ENCODE measurements around the gene C20orf202.

The C20orf202 gene

GRCh38 chr20:1184260-1184637, 19.0 kb upstream of the C20orf202 start:
- H3K4me3 ChIP-seq (ENCODE audit: low read depth, low read length): peak overlapping the region; percentile 60; the same call in 1 of the 2 replicates
- H3K9me3 ChIP-seq (ENCODE audit: control insufficient read depth, insufficient read depth, low read length): no peaks in the 10 kb centered on the region
- H3K36me3 ChIP-seq (ENCODE audit: control insufficient read depth, insufficient read depth, low read length): no peaks in the 10 kb centered on the region
- no peak overlapping the region for H3K27ac ChIP-seq (ENCODE audit: low read depth, low read length)
- H3K9ac ChIP-seq (ENCODE audit: low read depth, low read length): no peak overlapping the region
- peaks cover 24% of the 10 kb centered on the region for H3K4me1 ChIP-seq (ENCODE audit: control insufficient read depth, insufficient read depth, low read length)
- H3K27me3 ChIP-seq (ENCODE audit: control insufficient read depth, insufficient read depth, low read length): peaks cover 48% of the 10 kb centered on the region

GRCh38 chr20:1184638-1185315, 18.5 kb upstream of the C20orf202 start, which contains the start of gene TMEM74B:
TMEM74B (minus strand) TSS chr20:1184981; CDS start chr20:1183801, 1,180 bp downstream.
- Histone ChIP-seq H3K9ac (ENCODE audit: low read depth, low read length) (no peak within 1 kb of the TSS), H3K4me3 (ENCODE audit: low read depth, low read length) (peak within 1 kb of the TSS; percentile 60), H3K27ac (ENCODE audit: low read depth, low read length) (no peak within 1 kb of the TSS), H3K36me3 (ENCODE audit: control insufficient read depth, insufficient read depth, low read length) (no peaks in the 10 kb centered on the region), H3K27me3 (ENCODE audit: control insufficient read depth, insufficient read depth, low read length) (peaks cover 48% of the 10 kb centered on the region), H3K4me1 (ENCODE audit: control insufficient read depth, insufficient read depth, low read length) (peaks cover 24% of the 10 kb centered on the region), H3K9me3 (ENCODE audit: control insufficient read depth, insufficient read depth, low read length) (no peaks in the 10 kb centered on the region)

- H3K9ac ChIP-seq (ENCODE audit: low read depth, low read length): no peak overlapping the region
- H3K4me1 ChIP-seq (ENCODE audit: control insufficient read depth, insufficient read depth, low read length): peaks cover 24% of the 10 kb centered on the region
- H3K9me3 ChIP-seq (ENCODE audit: control insufficient read depth, insufficient read depth, low read length): no peaks in the 10 kb centered on the region
- H3K4me3 ChIP-seq (ENCODE audit: low read depth, low read length): peak overlapping the region; percentile 60; the same call in 1 of the 2 replicates
- H3K36me3 ChIP-seq (ENCODE audit: control insufficient read depth, insufficient read depth, low read length): no peaks in the 10 kb centered on the region
- H3K27me3 ChIP-seq (ENCODE audit: control insufficient read depth, insufficient read depth, low read length): peaks cover 48% of the 10 kb centered on the region
- H3K27ac ChIP-seq (ENCODE audit: low read depth, low read length): no peak overlapping the region
Observed at GRCh38 chr20:1185316-1185741, 17.9 kb upstream of the C20orf202 start.

- Histone ChIP-seq H3K4me1 (ENCODE audit: control insufficient read depth, insufficient read depth, low read length) (peaks cover 24% of the 10 kb centered on the region), H3K4me3 (ENCODE audit: low read depth, low read length) (peak overlapping the region; percentile 60; the same call in 1 of the 2 replicates), H3K9ac (ENCODE audit: low read depth, low read length) (no peak overlapping the region)
Observed at GRCh38 chr20:1185790-1186334, 17.4 kb upstream of the C20orf202 start.

GRCh38 chr20:1186367-1186991, 16.8 kb upstream of the C20orf202 start:
- Histone ChIP-seq H3K27me3 (ENCODE audit: control insufficient read depth, insufficient read depth, low read length) (peaks cover 48% of the 10 kb centered on the region), H3K4me3 (ENCODE audit: low read depth, low read length) (no peak overlapping the region), H3K9ac (ENCODE audit: low read depth, low read length) (no peak overlapping the region), H3K9me3 (ENCODE audit: control insufficient read depth, insufficient read depth, low read length) (no peaks in the 10 kb centered on the region), H3K4me1 (ENCODE audit: control insufficient read depth, insufficient read depth, low read length) (peaks cover 24% of the 10 kb centered on the region), H3K27ac (ENCODE audit: low read depth, low read length) (peak overlapping the region; percentile 64), H3K36me3 (ENCODE audit: control insufficient read depth, insufficient read depth, low read length) (no peaks in the 10 kb centered on the region)

More at GRCh38 chr20:1185790-1186334, 17.4 kb upstream of the C20orf202 start:
- Histone ChIP-seq H3K27ac (ENCODE audit: low read depth, low read length) (no peak overlapping the region), H3K36me3 (ENCODE audit: control insufficient read depth, insufficient read depth, low read length) (no peaks in the 10 kb centered on the region), H3K9me3 (ENCODE audit: control insufficient read depth, insufficient read depth, low read length) (no peaks in the 10 kb centered on the region), H3K27me3 (ENCODE audit: control insufficient read depth, insufficient read depth, low read length) (peaks cover 48% of the 10 kb centered on the region)

DNA sequence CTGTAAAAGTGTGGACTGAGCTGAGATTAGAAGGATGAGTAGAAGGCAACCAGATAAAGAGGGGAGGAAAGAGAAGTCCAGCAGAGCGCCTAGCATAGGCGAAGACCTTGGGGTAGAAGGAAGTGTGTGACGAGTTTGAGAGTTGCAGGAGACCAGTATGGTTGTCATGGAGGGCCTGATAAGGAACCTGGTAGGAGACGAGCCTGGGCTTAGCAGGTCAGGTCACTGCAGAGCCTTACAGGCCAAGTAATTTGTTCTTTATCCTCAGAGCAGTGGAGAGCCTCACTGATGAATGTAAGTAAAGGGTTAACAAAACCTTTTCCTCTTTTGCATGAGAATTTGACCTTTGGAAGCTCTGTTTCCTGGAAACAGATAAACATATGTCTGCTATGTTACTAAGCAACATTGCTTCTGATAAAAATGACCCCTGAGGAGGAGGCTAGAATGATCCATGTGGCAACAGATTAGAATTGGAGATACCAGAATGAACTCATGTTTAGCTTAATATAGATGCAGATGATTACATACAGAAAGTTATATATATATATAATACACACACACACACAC, 15.6 kb upstream of the C20orf202 start:
- Histone ChIP-seq H3K36me3 (ENCODE audit: control insufficient read depth, insufficient read depth, low read length) (no peaks in the 10 kb centered on the region), H3K27me3 (ENCODE audit: control insufficient read depth, insufficient read depth, low read length) (peaks cover 42% of the 10 kb centered on the region), H3K9ac (ENCODE audit: low read depth, low read length) (no peak overlapping the region), H3K4me1 (ENCODE audit: control insufficient read depth, insufficient read depth, low read length) (peaks cover 21% of the 10 kb centered on the region), H3K9me3 (ENCODE audit: control insufficient read depth, insufficient read depth, low read length) (no peaks in the 10 kb centered on the region), H3K4me3 (ENCODE audit: low read depth, low read length) (no peak overlapping the region), H3K27ac (ENCODE audit: low read depth, low read length) (peak overlapping the region; percentile 64)

- no peaks in the 10 kb centered on the region for H3K36me3 ChIP-seq (ENCODE audit: control insufficient read depth, insufficient read depth, low read length)
- no peak overlapping the region for H3K4me3 ChIP-seq (ENCODE audit: low read depth, low read length)
- peaks cover 35% of the 10 kb centered on the region for H3K27me3 ChIP-seq (ENCODE audit: control insufficient read depth, insufficient read depth, low read length)
- H3K4me1 ChIP-seq (ENCODE audit: control insufficient read depth, insufficient read depth, low read length): peaks cover 21% of the 10 kb centered on the region
- no peak overlapping the region for H3K9ac ChIP-seq (ENCODE audit: low read depth, low read length)
- H3K9me3 ChIP-seq (ENCODE audit: control insufficient read depth, insufficient read depth, low read length): no peaks in the 10 kb centered on the region
- H3K27ac ChIP-seq (ENCODE audit: low read depth, low read length): no peak overlapping the region
Observed at GRCh38 chr20:1188347-1188746, 14.9 kb upstream of the C20orf202 start.

DNA sequence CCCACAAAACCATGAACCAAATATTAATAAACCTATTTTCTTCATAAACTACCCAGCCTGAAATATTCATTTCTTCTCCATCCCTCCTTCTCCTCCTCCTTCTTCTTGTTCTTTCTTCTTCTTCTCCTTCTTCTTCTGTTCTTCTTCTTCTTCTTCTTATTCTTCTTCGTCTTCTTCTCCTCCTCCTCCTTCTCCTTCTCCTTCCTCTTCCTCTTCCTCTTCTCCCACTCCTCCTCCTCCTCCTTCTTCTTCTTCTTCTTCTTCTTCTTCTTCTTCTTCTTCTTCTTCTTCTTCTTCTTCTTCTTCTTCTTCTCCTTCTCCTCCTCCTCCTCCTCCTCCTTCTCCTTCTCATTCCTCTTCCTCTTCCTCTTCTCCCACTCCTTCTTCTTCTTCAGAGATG, 13.4 kb upstream of the C20orf202 start:
- Histone ChIP-seq H3K36me3 (ENCODE audit: control insufficient read depth, insufficient read depth, low read length) (no peaks in the 10 kb centered on the region), H3K4me1 (ENCODE audit: control insufficient read depth, insufficient read depth, low read length) (peaks cover 21% of the 10 kb centered on the region), H3K9ac (ENCODE audit: low read depth, low read length) (no peak overlapping the region), H3K27me3 (ENCODE audit: control insufficient read depth, insufficient read depth, low read length) (peaks cover 21% of the 10 kb centered on the region), H3K27ac (ENCODE audit: low read depth, low read length) (no peak overlapping the region), H3K4me3 (ENCODE audit: low read depth, low read length) (no peak overlapping the region), H3K9me3 (ENCODE audit: control insufficient read depth, insufficient read depth, low read length) (no peaks in the 10 kb centered on the region)

DNA sequence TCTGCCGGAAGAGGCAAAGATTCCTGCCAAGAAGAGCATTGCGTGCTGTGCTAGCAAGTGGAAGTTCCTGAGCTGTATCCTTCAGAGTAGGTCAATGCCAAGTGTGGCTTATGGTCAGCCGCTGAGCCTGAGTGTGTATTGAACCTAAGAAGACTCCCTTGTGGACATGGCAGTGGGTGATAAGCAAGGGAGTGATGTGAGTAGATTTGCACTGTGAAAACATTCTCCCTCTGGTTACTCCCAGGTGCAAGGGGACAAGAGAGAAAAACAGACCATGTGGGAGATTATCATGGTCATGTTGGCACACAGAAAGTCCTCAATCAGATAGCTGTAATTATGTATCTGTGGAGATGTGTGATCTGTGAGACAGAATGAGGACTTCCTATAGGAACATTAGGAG, 12.4 kb upstream of the C20orf202 start:
- Histone ChIP-seq H3K4me3 (ENCODE audit: low read depth, low read length) (no peak overlapping the region), H3K9ac (ENCODE audit: low read depth, low read length) (no peak overlapping the region), H3K4me1 (ENCODE audit: control insufficient read depth, insufficient read depth, low read length) (peaks cover 21% of the 10 kb centered on the region), H3K9me3 (ENCODE audit: control insufficient read depth, insufficient read depth, low read length) (no peaks in the 10 kb centered on the region), H3K27ac (ENCODE audit: low read depth, low read length) (no peak overlapping the region), H3K36me3 (ENCODE audit: control insufficient read depth, insufficient read depth, low read length) (no peaks in the 10 kb centered on the region), H3K27me3 (ENCODE audit: control insufficient read depth, insufficient read depth, low read length) (peaks cover 17% of the 10 kb centered on the region)

DNA sequence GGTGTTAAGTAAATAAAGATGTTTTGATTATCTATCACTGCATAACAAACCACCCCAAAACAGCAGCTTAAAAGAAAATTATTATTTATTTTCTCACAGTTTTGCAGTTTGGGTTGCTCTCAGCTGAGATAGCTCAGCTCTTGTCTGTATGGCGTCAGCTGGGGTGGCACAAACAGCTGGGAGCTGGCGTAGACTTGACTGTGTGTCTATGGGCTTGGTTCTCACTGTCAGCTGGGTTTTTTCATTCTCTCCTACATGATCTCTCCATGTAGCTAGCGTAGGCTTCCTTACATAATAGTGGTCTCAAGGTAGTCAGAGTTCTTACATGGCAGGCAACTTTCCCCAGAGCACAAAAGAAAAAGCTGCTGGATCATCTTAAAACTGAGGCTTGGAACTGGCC, 12.0 kb upstream of the C20orf202 start:
- Histone ChIP-seq H3K4me3 (ENCODE audit: low read depth, low read length) (no peak overlapping the region), H3K4me1 (ENCODE audit: control insufficient read depth, insufficient read depth, low read length) (peaks cover 18% of the 10 kb centered on the region), H3K36me3 (ENCODE audit: control insufficient read depth, insufficient read depth, low read length) (no peaks in the 10 kb centered on the region), H3K27ac (ENCODE audit: low read depth, low read length) (no peak overlapping the region), H3K9me3 (ENCODE audit: control insufficient read depth, insufficient read depth, low read length) (no peaks in the 10 kb centered on the region), H3K9ac (ENCODE audit: low read depth, low read length) (no peak overlapping the region), H3K27me3 (ENCODE audit: control insufficient read depth, insufficient read depth, low read length) (peaks cover 13% of the 10 kb centered on the region)

DNA sequence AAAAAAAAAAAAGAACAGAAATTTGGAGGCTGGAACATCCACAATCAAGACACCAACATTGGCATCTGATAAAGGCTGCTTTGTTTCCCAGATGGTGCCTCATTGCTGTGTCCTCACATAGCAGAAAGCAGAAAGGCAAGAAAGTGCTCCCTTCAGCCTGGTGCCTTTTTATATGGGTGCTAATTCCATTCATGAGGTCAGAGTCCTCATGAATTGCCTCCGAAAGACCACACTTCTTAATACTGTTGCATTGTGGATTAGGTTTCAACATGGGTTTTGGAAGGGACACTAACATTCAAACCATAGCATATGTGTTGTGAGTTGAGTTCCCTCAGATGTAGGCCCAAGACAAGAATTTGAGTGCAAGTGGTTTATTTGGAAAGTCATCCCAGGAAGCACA, 8.0 kb upstream of the C20orf202 start:
- Histone ChIP-seq H3K9ac (ENCODE audit: low read depth, low read length) (no peak overlapping the region), H3K27me3 (ENCODE audit: control insufficient read depth, insufficient read depth, low read length) (no peaks in the 10 kb centered on the region), H3K4me1 (ENCODE audit: control insufficient read depth, insufficient read depth, low read length) (no peaks in the 10 kb centered on the region)

More for the DNA sequence above, 8.0 kb upstream of the C20orf202 start:
- Histone ChIP-seq H3K4me3 (ENCODE audit: low read depth, low read length) (no peak overlapping the region), H3K36me3 (ENCODE audit: control insufficient read depth, insufficient read depth, low read length) (no peaks in the 10 kb centered on the region), H3K9me3 (ENCODE audit: control insufficient read depth, insufficient read depth, low read length) (no peaks in the 10 kb centered on the region), H3K27ac (ENCODE audit: low read depth, low read length) (no peak overlapping the region)
